HT1080 (cell line): ENCODE results near the gene PDLIM7. TPM values are rescaled to one million over a fixed set of nuclear protein-coding genes. Genes with fewer than 3 reads are reported as not detected.
A peak's percentile ranks its signal among the peaks of the same experiment; 100 is the strongest.
"Not testable (repeated sequence)": the region's sequence is repeated elsewhere in the genome, so short reads cannot be mapped to it uniquely, and the experiment has no call there.

Experiments
- DNase-seq: peaks from one replicate; pipeline ENCODE4 v3.0.0-alpha.2; 2015; ENCODE audit warnings: low read depth
- total RNA-seq: library from RNA; depleted of rRNA; stranded (reverse); fragments of >200 nt; shearing (Covaris generic); gene quantifications from 2 replicates; pipeline ENCODE4 v1.2.3, GENCODE V29; 2014

Gene PDLIM7
- total RNA-seq, 1 experiment from 2014 or later, result 262 TPM

GRCh38 chr5:177491983-177492746 is 5.2 kb downstream of the PDLIM7 start:
- no peak for DNase-seq

GRCh38 chr5:177491429-177491945 is 5.9 kb downstream of the PDLIM7 start:
- DNase-seq, result peak; percentile 61

- no peak for DNase-seq
Observed at GRCh38 chr5:177490992-177491391, 6.4 kb downstream of the PDLIM7 start.

- no peak for DNase-seq
Observed at GRCh38 chr5:177490311-177490991, 7.0 kb downstream of the PDLIM7 start.

GRCh38 chr5:177489119-177489716 is 8.2 kb downstream of the PDLIM7 start:
- DNase-seq, result no peak

- no peak for DNase-seq
Observed at GRCh38 chr5:177487975-177488374, 9.4 kb downstream of the PDLIM7 start.

GRCh38 chr5:177487144-177487543 is 10.3 kb downstream of the PDLIM7 start:
- no peak for DNase-seq

GRCh38 chr5:177486256-177486655 is 11.1 kb downstream of the PDLIM7 start:
- no peak for DNase-seq

- DNase-seq, result not testable (repeated sequence)
Observed at GRCh38 chr5:177485753-177486152, 11.7 kb downstream of the PDLIM7 start.

GRCh38 chr5:177484902-177485549 is 12.4 kb downstream of the PDLIM7 start:
- no peak for DNase-seq

- DNase-seq, result no peak
Observed at GRCh38 chr5:177483994-177484901, 13.2 kb downstream of the PDLIM7 start.

GRCh38 chr5:177483042-177483441 is 14.4 kb downstream of the PDLIM7 start:
- no peak for DNase-seq

- DNase-seq, result no peak
Observed at GRCh38 chr5:177482359-177482795, 15.0 kb downstream of the PDLIM7 start.

GRCh38 chr5:177479774-177480173 is 17.6 kb downstream of the PDLIM7 start:
- no peak for DNase-seq

- no peak for DNase-seq
Observed at GRCh38 chr5:177478711-177479646, 18.4 kb downstream of the PDLIM7 start.

GRCh38 chr5:177477701-177478477 is 19.5 kb downstream of the PDLIM7 start:
- no peak for DNase-seq

- DNase-seq, result no peak
Observed at GRCh38 chr5:177476531-177477233, 20.7 kb downstream of the PDLIM7 start.
